HL-60/S4 (cell line): ENCODE results near the gene IFNA13.
"Not testable (repeated sequence)": the region's sequence is repeated elsewhere in the genome, so short reads cannot be mapped to it uniquely, and the experiment has no call there.

ENCODE experiments used
- in situ Hi-C: fragments of 300-500 bp; cut with MboI; formaldehyde crosslinking; loops from 2 replicates; pipeline ENCODE4 v1.14.3; 2022; ENCODE audit warnings: low sequenced_read_pairs

IFNA13 gene

DNA sequence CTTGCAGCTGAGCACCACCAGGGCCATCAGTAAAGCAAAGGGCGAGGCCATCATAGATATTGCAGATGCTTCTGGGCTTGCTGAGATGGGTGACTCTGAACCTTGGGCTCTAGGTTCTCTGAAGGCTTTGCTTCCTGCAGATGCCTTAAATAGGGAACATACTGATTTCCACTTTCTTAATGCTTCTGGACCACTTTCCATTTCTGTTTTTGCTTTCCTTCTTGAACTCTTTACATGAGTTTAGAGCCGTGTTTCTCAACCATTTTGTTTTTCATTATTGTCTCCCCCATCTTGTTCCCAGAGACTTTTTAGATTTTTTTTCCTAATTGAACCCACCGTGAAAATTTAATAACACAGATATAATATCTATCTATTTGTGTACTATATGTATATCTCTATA, at the start of gene IFNA13:
Gene IFNA13, minus strand, starts transcription at position 101 of the 400 bp plus-strand sequence. Its CDS starts 47 bp downstream, at position 54.
- in situ Hi-C loops, result no loop called here

DNA sequence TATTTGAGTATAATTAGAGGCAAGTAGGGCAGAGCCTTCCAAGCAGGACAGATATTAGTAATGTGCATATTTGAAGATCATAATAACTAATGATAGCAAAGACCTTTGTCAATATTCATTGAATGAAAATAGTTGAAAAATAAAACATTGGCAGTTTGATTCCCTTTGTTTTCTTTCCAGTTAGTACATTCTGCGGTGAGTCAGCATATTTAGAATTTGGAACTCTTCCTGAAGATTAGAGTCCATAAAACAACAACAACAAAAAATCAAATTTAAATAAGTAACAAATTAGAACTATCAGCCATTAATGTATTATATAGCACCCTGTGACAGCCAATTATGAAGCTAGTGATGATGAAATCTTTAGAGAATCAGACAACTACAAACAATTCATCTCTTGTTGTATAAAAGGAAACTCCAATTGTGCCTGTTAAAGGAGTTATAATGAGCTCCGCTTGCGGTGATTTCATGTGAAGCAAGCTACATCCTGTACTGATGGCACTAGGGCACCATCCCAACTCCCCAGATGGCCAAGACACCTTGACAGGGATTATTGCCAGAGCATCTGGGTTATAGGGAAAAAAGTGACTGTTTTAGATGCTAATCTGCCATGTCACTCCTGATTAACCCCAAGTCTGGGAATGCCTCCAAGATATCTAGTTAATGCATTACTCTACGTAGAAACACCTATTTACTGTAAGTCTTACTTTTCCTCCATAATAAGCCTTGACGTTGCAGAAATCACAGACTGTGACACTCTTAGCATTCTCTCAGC, 47.8 kb upstream of the IFNA13 start:
- in situ Hi-C loops, result no loop called here

DNA sequence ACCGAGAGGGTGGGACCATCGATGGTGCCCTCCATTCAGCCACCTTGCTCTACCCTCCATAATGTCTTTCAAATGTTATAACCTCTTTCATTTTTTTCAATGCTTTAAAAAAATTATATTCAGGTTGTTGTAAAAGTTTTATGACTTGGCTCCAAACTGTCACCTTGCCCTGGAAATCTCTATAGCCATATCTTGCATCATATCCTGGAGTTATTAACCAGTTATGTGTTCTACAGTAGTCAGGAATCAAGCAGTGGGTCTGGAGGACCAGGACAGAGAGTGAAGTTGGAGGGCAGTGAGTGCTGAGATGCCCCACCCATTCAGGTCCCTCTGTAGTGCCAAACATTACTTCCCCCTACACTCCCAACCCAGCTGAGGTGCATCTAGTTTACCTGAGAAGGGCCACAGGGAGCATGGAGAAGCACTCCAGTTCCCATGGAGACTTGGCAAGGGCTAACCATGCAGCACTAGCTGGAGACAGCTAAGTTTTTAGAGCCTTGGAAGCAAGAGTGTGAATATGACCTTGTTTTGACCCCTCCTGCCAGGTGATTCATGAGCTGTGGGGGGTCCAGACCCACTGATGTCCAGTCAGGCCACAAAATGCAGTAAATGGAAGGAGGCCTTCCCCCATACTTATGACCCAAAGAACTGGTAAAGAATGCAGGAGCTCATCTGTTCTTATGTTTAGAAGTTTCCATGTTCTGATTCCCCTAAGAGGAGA, 46.5 kb upstream of the IFNA13 start:
- in situ Hi-C loops, result no loop called here

DNA sequence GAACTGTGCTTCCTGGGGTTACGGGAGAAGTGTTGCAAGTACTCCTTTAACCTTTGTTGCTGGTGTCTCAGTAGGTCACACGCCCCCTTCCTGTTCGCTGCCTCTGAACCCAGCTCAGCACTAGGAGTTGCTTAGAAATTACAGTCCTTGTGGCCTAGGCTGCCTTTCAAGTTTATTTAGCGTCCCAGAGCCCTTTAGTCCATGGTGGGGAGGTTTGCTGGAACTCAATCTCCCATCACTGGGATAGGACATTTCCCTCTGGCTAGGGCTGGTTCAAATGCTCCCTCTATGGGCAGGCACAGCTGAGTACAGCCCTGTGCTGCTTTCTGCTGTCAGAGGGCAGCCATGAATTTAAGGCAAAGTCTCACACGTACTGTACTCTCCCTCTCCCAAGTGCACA, 45.8 kb upstream of the IFNA13 start:
- in situ Hi-C loops, result no loop called here

DNA sequence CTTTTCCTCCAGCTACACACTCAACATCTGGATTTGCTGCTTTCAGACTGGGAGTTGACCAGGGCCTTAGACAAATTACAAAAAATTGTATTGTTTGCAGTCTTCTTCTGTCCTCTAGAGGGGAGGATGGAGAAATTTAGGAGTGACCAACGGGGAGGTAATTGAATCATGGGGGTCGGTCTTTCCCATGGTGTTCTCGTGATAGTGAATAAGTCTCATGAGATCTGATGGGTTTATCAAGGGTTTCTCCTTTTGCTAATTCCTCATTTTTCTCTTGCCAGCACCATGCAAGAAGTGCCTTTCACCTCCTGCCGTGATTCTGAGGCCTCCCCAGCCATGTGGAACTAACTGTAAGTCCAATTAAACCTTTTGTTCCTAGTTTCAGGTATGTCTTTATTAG, 45.3 kb upstream of the IFNA13 start:
- in situ Hi-C loops, result no loop called here

DNA sequence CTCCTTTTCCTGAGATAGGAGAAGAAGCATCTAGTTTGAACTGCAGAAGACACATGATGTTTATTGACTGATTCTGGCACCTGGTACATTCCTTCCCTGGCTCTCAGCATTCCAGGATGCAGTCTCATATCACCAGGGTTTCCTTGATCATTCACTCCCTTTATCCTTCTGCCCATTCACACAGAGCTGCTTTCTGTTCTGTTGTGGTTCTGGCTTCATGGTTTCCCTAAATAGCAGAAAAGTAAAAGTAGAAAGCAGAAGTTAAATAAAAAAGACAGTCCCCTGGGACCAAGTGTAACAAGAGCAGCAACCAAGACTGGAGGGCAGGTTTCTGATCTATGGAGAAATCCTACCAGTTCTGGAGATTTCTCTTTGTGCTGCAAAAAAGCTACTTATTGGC, 44.2 kb upstream of the IFNA13 start:
- in situ Hi-C loops, result no loop called here

DNA sequence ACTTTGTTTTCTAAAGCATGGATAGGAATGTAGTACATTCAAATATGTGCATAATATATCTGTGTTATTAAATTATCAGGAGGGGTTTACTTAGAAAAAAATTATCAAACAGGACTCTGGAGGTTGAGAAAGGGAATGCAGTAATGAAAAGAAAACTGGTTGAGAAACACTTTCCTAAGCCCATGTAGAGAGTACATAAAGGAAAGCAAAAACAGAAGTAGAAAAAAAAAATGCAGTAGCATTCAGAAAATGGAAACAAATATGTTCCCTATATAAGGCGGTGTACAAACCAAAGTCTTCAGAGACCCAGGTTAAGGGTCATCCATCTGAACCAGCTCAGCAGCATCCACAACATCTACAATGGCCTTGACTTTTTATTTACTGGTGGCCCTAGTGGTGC, 41.0 kb upstream of the IFNA13 start, which contains the start of gene IFNA8:
Gene IFNA8, plus strand, starts transcription at position 301 of the 400 bp plus-strand sequence. Its CDS starts 60 bp downstream, at position 361.
- in situ Hi-C loops, result no loop called here

DNA sequence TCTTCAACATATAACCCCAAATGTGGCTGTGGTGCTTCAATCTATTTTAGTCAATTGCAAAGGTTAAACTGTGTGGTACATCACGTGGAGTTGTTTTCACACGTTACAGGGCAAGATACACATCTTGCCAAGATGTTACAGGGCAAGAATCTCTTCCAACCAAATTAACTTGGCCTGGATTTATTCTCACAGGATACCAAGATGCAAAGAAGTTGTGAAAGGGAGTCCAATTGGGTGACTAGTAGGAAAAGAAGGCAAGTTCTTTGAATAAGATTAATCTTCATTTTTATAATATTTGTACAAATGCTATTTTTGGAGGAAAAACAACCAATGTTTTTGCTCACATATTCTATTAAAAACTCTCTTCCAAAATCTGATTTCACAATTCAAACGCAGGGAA, 36.3 kb upstream of the IFNA13 start:
- in situ Hi-C loops, result no loop called here

DNA sequence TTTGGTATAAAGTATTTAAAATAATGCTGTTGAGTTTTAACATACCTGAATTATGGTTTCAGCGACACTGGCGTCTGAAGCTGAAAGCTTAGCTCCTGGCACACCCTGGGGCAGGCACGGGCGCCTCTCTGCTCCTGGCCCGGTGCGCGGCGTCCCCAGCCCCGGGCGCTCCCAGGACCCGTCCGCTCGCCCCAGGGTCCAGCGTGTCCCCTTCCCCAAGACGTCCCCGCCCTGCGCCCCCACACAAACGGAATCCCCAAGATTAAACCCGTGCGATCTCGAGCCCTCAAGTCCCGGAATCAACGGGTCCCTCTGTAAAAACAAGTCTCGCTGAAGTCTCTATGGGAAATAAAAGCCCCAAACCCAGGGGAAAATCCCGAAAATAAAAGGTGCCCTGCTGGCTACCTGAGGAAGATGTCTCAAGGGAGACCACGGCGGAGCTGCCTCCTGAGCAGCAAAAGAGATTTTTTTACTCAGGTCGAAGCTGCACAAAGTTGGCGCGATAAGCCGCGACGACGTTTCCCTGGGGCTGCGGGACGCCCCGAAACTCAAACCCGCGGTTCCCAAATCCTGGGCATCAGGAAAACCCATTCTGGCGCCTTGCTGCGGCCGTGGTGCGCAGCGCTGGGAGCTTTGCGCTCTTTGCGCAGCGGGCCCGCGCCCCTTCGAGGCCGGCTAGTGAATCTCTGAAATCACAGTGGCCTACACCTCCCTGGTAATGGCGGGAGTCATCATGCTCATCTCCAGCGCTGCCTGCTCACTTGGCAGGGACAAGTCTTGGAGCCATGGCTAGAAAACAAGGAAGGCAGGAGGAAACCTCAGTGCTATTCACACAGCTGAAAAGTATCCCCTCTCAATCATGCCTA, 34.8 kb upstream of the IFNA13 start:
- in situ Hi-C loops, result no loop called here

DNA sequence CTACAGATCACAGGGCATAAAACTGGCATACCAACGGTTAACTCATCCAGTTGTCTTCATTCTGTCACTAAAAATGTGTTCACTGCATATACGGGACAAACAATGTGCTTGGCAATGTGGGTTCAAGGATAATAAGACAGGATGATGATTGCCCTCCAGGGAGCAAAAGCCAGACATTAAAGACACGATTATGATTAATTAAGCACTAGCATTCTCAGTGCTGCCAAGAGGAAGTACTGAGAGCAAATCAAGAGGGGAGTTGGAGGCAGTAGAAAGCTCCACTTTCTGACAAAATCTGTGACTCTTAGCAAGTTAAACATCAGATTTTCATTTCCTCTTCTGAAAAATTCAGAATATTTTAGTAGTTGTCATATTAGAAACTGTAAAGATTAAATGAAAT, 32.1 kb upstream of the IFNA13 start:
- in situ Hi-C loops, result no loop called here

DNA sequence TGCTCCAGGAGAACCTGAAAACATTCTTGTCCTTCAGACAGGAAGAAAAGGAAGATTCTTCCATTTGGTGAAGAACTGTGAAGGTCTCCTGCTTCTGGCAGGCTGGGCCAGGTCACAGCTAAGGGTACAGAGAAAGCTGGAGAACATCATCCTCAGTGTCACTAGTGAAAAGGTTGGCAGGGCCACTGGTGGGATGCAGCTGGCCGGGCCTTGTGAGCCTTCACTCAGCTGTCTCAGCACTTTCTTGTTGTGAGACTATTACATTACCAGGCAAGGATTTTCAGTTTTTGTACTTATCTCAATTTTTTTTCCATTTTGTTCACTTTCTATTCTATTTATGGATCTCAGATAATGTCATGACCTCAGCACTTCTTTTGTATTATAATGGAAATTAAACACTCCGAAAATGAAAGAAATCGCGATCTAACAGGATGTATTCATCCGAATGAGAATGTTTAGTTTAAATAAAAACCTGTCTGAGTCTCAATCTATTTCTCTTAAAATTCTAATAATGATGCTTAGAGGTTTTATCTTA, 31.2 kb upstream of the IFNA13 start:
- in situ Hi-C loops, result no loop called here

DNA sequence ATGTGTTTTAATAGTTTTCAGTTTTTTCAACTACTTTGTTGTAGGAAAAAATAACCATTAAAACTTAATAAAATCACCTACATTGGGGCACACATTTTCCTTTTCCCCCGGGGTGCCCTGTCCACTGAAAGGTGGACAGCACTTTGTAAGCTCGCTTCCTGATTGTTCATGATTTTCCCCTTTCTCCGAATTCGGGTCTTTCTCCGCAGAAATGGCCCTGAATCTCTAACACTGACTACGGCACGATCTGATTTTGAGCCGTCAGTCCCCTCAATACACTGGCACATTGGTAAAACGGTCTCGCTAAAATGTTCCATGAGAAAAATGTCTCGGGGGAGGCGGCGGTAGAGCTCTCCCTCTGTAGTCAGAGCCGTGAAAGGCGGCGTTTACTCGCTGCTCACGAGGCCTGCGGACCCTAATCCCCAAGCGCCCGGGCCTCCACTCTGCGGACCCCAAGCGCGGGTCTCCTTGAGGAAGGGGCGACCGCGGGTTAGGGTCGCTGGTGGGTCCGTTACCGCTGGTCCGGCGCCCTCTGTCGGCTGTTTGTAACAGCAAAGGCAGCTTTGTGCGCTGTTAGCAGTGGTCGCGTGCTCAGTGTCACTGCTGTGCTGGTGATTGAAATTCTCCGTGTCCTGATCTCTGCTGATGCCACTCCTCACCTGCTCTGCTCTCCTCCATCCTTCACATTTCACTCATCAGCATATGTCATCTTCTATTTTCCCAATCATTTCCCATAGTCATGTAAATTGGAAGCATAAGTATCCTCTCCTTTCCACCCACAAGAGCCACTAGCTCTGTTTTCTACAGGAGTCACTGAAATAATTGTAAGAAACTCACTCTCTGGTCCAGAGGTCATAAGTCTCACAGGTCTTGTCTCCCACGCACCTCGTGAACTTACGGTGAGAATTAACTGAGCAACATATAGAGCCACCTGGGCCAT, 28.2 kb upstream of the IFNA13 start:
- in situ Hi-C loops, result no loop called here

DNA sequence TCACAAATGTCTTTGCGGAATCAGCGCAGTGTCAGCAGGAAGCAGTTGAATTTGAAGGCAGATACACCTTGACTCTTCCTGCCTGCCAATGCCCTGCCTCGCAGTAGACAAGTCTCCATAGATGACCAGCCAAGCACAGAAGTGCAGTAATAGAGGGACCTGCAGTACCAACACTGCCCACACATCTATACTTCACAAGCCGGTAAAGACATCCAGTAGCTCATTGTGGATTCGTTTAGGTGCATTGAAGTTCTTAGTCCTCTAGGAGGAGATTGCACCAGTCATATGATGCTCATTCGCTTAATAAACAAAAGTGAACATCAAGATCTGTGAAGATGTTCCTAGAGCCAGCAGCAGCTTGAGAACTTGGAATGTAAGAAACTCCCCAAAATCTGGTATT, 24.4 kb upstream of the IFNA13 start:
- in situ Hi-C loops, result no loop called here

DNA sequence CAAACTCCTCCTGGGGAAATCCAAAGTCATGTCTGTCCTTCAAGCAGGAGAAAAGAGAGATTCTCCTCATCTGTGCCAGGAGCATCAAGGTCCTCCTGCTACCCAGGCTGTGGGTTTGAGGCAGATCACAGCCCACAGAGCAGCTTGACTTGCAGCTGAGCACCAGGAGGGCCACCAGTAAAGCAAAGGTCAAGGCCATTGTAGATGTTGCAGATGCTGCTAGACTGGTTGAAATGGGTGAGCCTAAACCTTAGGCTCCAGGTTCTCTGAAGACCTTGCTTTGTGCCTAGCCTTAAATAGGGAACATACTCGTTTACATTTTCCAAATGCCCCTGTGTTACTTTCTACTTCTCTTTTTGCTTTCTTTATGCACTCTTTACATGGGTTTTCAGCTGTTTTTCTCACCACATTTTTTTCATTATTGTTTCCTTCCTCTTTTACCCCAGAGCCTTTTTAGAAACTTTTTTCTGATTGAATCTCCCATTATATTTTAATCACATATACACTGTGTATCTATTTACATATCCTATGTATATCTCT, 17.3 kb upstream of the IFNA13 start, which contains the start of gene IFNA2:
Gene IFNA2, minus strand, starts transcription at position 268 of the 540 bp plus-strand sequence. Its CDS starts 69 bp downstream, at position 199.
- in situ Hi-C loops, result no loop called here

DNA sequence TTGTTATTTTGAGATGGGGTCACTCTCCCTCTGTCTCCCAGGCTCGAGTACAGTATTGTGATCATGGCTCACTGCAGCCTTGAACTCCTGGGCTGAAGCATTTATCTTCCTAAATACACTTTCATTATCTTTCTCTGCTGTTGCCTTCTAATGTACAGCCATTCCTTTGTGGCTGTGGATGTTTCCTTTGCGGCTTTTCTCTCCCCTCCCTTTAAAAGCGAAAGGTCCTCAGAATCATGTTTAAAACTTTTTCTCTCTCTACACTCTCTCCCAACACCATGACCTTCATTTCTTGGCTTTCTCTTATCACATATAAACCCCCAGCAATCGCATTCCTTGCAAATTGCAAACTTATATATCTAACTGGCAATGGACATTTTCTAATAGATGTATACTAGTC, 15.8 kb upstream of the IFNA13 start:
- in situ Hi-C loops, result no loop called here

DNA sequence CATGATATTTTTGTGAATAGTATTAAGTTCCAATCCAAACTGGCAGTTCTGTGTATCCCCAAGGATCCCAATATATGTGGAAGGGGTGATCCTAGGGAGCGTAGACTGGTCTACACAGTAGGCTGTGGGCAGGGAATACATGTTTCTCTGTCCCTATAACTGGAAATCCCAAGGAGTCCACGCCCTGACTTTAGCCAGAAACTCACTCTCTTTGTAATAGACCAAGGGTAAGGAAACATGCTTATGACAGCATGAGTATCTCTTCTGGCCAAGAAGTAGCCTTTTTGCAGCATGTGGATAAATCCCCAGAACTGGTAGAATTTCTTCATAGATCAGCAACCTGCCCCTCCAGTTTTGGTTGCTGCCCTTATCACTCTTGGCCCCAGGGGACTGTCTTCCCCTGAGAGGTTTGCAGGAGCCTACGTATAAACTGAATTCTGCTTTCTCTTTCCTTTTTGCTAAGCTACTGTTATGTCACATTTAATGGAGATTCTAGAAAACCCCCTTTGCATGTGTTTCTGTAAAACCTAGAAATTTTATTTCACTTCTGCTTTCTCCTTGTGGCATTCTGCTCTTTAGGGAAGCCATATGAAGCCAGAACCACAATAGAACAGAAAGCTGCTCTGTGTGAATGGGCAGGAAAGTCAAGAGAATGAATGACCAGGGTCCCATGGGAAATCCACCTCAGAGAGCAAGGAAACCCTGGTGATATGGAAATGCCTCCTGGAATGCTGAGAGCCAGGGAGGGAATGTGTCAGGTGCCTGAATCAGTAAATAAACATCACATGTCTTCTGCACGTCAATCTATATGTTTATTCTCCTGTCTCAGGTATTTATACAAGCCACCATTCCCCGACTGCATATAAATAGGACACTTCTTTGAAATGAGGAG, 13.8 kb upstream of the IFNA13 start:
- in situ Hi-C loops, result no loop called here

DNA sequence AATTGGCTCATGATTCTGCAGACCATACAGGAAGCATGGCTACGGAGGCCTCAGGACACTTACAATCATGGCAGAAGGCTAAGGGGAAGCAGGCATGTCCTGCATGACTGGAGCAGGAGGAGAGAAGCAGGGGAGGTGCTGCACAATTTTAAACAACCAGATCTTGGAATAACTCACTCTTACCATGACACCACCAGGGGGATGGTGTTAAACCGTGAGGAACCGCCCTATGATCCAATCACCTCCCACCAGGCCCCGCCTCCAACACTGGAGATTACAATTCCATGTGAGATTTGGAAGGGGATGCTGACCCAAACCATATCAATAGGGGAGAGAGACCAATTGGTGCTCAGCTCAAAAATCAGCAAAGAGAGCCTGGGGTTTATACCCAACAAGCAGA, 3.6 kb upstream of the IFNA13 start:
- in situ Hi-C loops, result not testable (repeated sequence)

DNA sequence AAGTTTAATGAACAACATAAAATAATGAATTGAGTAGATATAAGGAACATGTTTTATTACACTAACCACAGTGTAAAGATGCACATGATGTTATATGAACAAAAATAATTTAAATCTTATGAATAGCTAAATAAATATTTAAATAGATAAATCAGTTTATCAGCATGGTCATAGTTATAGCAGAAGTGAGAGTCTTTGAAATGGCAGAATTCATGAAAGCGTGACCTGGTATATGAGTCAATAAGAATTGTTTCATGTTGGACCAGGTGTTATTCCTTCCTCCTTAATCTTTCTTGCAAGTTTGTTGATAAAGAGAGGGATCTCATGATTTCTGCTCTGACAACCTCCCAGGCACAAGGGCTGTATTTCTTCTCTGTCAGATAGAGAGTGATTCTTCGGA, 688 bp downstream of the IFNA13 start:
- in situ Hi-C loops, result not testable (repeated sequence)

DNA sequence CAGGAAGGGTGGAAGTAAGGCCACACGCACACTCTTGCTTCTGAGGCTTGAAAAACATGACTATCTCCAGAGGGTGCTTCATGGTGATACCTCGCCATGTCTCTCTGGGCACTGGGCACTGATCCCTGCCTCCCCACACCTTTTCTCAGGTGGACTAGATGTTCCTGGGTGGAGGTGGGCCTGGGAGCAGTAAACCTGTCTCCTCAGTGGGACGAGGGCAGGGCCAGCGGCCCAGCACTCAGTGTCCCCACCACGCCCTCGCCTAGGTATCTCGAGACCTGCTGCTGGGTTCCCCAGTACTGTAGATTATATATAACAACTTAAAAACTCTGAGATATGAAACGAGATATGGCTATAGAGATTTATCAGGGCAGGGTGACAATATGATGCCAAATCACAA, 5.6 kb downstream of the IFNA13 start:
- in situ Hi-C loops, result no loop called here
